ENCODE data around the gene IGFBP2.

Gene IGFBP2

DNA sequence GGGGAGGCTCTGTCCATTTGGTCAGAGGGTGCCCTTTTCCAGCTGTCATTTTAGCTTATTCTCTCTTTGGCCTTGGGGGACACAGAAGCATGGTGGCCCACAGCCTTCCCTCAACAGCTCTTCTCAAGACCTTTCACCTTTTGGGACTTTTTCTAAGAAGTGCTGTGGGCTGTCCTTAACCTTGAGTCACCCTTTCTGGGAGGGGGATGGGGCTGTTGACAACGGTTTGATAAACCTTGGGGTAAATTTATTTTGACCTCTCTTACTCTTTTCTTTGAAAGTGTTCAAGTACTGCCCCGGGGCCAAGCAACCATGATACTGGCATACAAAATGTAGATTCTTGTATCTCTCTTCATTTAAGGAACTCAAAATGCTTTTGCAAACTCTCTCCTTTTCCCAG, 48.5 kb downstream of the IGFBP2 start:
- DNase-seq (ENCODE audit: low read depth), result no peak

- no peak for DNase-seq (ENCODE audit: low read depth)
Measured at GRCh38 chr2:216683846-216684245, 50.6 kb downstream of the IGFBP2 start.

DNA sequence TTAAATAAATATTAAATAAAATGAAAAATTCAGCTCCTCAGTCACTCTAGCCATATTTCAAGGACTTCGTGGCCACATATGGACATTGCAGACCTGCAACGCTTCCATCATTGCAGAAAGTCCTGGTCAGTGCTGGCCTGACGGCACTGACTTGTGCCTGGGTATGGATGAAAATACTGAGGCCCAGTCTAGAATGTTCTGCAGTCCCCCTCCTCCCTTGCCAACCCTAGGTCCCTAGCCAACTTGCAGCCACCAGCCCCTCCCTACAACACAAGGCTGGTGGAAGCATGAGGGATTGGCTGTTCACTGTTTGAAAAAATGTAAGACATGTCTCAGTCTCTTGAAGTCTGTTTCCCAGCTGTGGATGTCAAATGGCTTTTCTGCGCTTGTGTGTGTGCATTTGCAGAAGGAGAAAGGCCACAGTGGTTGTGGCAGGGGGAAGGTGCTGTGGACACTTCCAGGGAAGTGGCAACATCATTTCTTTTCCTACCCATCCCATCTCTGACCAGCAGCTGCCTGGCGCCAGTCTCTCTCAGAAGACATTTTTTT, 52.2 kb downstream of the IGFBP2 start:
- no peak for DNase-seq (ENCODE audit: low read depth)

DNA sequence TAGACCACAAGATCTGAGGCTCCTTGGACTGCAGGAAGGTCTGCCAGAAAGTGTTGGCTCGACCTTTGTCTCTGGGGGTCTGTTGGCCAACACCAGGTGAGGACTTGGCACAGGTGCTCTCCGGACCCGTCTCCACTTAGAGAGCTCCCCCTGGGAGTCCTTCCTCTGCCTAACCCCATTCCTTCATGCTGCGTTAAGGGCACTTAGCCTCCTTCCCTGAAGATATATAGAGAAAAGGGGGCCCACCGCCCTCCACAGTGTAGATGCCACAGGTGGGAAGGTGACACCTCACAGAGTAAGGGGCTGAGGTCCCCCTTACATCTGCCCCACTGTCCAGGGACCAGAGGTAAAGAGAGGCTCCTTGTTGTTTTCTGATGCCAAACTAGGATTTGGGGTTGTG, 53.9 kb downstream of the IGFBP2 start:
- no peak for DNase-seq (ENCODE audit: low read depth)

DNA sequence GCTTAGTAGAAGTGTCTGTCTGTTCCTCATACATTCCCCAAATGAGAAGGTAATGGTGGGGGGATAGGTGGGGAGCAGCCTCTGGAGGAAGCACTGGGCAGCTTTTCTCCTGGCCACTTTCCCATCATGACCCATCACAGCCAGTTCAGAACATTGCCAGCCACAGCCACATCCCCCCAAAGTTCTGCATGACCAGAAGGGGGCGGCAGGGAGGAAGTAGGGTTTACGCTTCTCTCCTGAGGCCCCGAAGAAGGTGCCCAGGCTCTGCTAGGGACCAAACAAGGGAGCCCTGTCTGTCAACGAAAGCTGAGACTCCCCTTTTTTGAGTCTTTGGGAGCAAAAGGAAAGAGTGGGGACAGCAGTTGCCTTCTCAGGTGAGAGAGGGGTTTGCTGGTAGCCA, 54.4 kb downstream of the IGFBP2 start:
- DNase-seq (ENCODE audit: low read depth), result no peak

DNA sequence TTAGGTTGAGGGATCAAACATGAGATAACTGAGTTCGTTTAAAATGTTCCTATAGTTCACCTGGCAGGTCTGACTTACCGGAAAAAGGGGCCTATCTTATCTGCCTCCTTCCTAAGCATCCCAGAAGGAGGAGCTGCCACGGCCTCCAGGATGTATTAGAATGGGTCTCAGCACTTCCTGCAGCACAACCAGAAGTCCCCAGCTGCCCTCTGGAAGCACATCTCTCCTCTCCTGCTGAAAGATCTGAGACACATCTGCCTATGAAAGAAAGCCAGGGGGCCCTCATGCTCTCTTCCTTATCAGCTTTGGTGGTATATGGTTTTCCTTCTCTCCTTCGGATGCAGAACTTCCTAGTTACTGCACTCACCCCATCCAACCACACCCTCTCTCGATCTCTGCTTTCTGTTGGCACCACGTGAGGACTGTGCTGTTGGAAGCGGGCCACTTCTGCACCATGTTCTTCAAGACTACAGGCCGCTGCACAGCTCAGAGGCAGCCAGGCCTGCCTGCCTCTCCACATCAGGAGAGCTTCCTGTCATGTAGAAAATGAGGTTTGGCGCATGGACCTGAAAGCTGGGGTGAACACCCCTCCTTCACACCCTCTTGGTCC, 55.6 kb downstream of the IGFBP2 start:
- no peak for DNase-seq (ENCODE audit: low read depth)

DNA sequence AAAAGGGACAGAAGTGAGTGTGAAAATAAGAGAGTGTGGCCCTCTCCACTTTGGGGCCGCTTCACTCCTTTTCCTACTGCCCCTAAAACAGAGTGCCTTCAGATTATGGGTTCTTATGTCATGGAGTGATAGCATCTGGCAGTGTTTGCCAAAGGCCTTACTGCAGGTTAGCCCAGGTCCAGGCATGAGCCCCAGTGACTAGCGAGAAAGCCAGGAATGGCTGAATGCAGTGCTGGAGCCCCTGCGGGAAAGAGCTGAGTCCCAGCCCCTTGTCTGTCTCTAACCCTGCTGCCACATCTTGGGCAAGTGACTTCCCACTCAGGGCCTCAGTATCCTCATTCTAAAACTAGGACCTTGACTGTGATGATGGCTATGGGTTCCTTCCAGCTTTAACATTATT, 56.2 kb downstream of the IGFBP2 start:
- no peak for DNase-seq (ENCODE audit: low read depth)

- DNase-seq (ENCODE audit: low read depth), result no peak
Measured at GRCh38 chr2:216690456-216690852, 57.2 kb downstream of the IGFBP2 start.

DNA sequence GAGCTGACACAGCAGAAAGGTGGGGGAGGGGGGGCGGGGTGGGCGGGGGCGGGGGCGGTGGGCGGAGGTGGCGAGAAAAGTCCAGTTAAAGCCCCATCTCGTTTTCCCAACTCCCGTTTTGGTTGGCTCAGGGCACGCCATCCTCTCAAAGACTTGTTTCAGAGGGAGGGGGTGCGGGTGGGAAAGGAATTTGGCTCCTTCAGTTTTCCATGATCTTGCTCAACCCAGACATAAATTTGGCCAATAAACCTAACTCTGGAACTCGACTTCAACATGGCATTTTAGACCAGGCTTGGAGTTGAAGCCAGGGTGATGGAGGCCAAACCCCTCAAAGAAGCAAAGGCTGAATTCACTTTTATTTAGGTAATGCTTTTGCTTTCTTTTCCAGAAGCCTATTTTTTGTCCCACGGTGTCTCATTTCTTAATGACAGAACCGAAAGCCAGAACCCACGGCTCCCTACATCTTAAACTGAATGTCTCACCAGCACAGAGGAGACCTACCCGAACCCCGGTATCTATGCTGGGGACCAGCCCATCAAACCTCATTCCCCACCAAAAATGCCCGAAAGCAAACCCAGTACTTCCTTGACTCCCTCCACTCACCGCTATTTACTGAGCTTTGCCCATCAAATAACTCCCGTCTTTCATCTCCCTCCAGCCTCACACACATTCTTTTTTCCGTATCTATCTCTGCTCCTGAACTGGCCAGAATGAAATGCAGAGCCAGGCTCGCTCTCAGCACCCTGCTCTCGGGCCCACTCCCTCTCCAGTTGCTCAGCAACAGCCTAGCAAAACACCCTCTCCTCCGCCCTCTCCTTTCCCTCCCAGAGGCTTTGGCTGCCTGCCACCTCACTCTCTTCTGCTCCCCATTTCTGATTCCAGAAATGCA, 57.9 kb downstream of the IGFBP2 start:
- DNase-seq (ENCODE audit: low read depth), result no peak

DNA sequence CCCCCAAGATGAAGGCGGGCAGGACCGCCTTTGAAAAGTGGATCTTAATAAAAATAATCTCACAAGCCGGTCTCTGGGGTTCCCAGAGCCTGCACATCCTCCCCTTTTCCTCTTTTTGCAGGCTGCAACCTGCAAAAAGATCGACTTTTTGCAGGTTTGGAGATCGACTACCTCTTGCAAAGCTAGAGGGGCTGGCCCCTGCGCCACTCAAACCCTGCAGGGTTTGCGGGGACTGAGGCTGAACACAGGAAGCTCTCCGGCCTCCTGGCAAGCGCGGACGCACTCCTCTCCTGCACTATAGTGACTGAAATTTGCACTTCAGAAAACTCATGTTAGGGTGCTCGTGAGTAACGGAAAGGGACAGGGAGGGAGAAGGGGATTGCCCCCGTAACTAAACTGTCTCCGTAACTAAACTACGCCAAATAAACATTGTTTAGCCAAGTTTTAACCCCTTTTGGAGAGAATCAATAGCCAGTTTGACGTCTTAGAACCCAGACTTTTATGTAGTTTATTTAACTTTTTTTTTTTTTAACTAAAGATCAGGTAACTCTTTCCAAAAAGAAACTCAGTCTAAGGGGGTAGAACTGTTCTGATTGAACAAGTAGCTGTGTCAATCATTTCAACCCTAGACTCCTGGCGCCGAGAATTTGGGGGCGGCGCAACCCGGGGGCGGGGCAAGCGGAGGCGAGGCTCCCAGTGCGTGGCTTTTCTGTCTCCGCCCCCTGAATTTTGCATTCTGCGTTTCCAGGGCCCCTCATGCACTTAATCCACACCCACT, 59.6 kb downstream of the IGFBP2 start:
- no peak for DNase-seq (ENCODE audit: low read depth)

GRCh38 chr2:216693414-216694080, 60.3 kb downstream of the IGFBP2 start:
- no peak for DNase-seq (ENCODE audit: low read depth)

- DNase-seq (ENCODE audit: low read depth), result no peak
Measured at GRCh38 chr2:216694082-216694825, 61.0 kb downstream of the IGFBP2 start.

- no peak for DNase-seq (ENCODE audit: low read depth)
Measured at GRCh38 chr2:216694826-216695217, 61.6 kb downstream of the IGFBP2 start.

- DNase-seq (ENCODE audit: low read depth), result no peak
Measured at GRCh38 chr2:216695401-216695821, 62.2 kb downstream of the IGFBP2 start, which contains the start of gene IGFBP5. Gene IGFBP5, minus strand, starts transcription at chr2:216695549. Its CDS starts 774 bp downstream, at chr2:216694775.

GRCh38 chr2:216696321-216696720, 63.1 kb downstream of the IGFBP2 start:
- no peak for DNase-seq (ENCODE audit: low read depth)

GRCh38 chr2:216696751-216697560, 63.7 kb downstream of the IGFBP2 start:
- DNase-seq (ENCODE audit: low read depth), result no peak

DNA sequence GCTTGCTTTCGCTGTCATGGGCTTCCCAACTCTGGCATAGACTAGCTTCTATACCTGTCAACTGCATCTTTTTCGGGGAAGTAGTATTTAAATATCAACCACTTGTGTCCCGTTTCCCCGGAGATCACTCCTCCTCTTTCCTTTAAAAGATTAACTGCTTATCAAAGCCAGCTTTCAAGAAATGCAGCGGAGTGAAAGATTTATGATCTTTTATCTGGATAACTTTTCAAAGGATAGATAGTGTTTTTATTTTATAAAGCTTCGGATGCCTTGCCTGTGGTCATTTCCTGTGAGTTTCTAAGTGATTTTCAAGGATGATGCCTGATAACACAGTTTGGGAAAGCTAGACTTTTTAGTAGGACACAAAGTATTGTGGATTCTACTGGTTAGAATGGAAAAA, 65.1 kb downstream of the IGFBP2 start:
- DNase-seq (ENCODE audit: low read depth), result no peak

- DNase-seq (ENCODE audit: low read depth), result no peak
Measured at GRCh38 chr2:216698895-216699294, 65.7 kb downstream of the IGFBP2 start.

DNA sequence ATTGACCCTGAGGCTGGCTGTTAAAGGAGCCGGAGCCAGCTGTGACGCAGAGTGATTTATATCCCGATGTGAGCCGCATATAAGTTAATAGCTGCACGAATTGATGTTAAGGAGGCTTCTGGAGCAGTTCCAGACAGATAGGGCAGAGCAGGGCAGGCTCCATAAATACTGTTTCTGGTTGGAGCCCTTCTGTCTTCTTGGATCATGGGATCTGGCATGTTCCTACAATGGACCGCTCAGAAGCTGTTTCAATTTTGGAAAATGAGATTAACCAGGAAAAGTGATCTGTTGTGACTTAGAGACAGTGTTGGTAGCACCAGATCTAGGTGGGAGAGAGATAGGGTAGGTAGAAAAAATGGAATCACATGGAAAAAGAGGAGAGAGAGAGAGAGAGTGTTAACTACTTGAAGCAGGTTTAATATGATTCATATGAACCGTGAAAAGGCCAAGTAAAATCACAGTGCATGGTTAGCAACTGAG, 66.9 kb downstream of the IGFBP2 start:
- DNase-seq (ENCODE audit: low read depth), result no peak

GRCh38 chr2:216700781-216701180, 67.6 kb downstream of the IGFBP2 start:
- DNase-seq (ENCODE audit: low read depth), result no peak
